ENCODE measurements around the gene A3GALT2.

A3GALT2 gene

GRCh38 chr1:33360367-33360766 is 39.5 kb upstream of the A3GALT2 start:
- no peaks in the 10 kb centered on the region for H3K79me2 ChIP-seq (ENCODE audit: control insufficient read depth, low read length)
- H3K9me2 ChIP-seq (replicated peaks; ENCODE audit: control insufficient read depth, low read length), result no peaks in the 10 kb centered on the region
- H3K36me3 ChIP-seq (ENCODE audit: control insufficient read depth, low read length), result no peaks in the 10 kb centered on the region
- H3K4me3 ChIP-seq (ENCODE audit: low read length), result no peak overlapping the region
- H3K27me3 ChIP-seq (ENCODE audit: control insufficient read depth, low read length), result no peaks in the 10 kb centered on the region
- TF ChIP-seq EZH2phosphoT487 (IDR thresholded peaks at IDR 0.05; ENCODE audit: borderline replicate concordance, low read length) (no peak), CTCF (IDR thresholded peaks at IDR 0.05; ENCODE audit: low read depth, low read length, poor library complexity, severe bottlenecking) (no peak)
- no peak overlapping the region for H3K4me2 ChIP-seq (ENCODE audit: low read length)
- H3F3A ChIP-seq (ENCODE audit: control insufficient read depth, insufficient read depth), result no peaks in the 10 kb centered on the region
- H4K20me1 ChIP-seq (ENCODE audit: control insufficient read depth, insufficient read depth, low read depth, low read length), result no peaks in the 10 kb centered on the region
- peaks cover 6% of the 10 kb centered on the region for H3K4me1 ChIP-seq (ENCODE audit: control insufficient read depth, low read length)
- no peak overlapping the region for H3K27ac ChIP-seq (ENCODE audit: low read depth, low read length)
- no peaks in the 10 kb centered on the region for H3K9me3 ChIP-seq (ENCODE audit: control insufficient read depth, insufficient read depth, low read length)

GRCh38 chr1:33359931-33360330 is 39.0 kb upstream of the A3GALT2 start:
- Histone ChIP-seq H3K4me1 (ENCODE audit: control insufficient read depth, low read length) (peaks cover 11% of the 10 kb centered on the region), H3K4me3 (ENCODE audit: low read length) (no peak overlapping the region), H3K9me3 (ENCODE audit: control insufficient read depth, insufficient read depth, low read length) (no peaks in the 10 kb centered on the region), H3K36me3 (ENCODE audit: control insufficient read depth, low read length) (no peaks in the 10 kb centered on the region), H3K79me2 (ENCODE audit: control insufficient read depth, low read length) (no peaks in the 10 kb centered on the region), H4K20me1 (ENCODE audit: control insufficient read depth, insufficient read depth, low read depth, low read length) (no peaks in the 10 kb centered on the region), H3K27me3 (ENCODE audit: control insufficient read depth, low read length) (no peaks in the 10 kb centered on the region), H3K4me2 (ENCODE audit: low read length) (no peak overlapping the region), H3F3A (ENCODE audit: control insufficient read depth, insufficient read depth) (no peaks in the 10 kb centered on the region), H3K9me2 (replicated peaks; ENCODE audit: control insufficient read depth, low read length) (no peaks in the 10 kb centered on the region), H3K27ac (ENCODE audit: low read depth, low read length) (no peak overlapping the region)
- no peak for TF ChIP-seq CTCF (IDR thresholded peaks at IDR 0.05; ENCODE audit: low read depth, low read length, poor library complexity, severe bottlenecking)
- TF ChIP-seq EZH2phosphoT487 (IDR thresholded peaks at IDR 0.05; ENCODE audit: borderline replicate concordance, low read length), result no peak

- H3K9me2 ChIP-seq (replicated peaks; ENCODE audit: control insufficient read depth, low read length), result no peaks in the 10 kb centered on the region
- no peaks in the 10 kb centered on the region for H3K36me3 ChIP-seq (ENCODE audit: control insufficient read depth, low read length)
- no peak overlapping the region for H3K27ac ChIP-seq (ENCODE audit: low read depth, low read length)
- no peak overlapping the region for H3K4me3 ChIP-seq (ENCODE audit: low read length)
- H3K27me3 ChIP-seq (ENCODE audit: control insufficient read depth, low read length), result no peaks in the 10 kb centered on the region
- H3K4me1 ChIP-seq (ENCODE audit: control insufficient read depth, low read length), result peaks cover 17% of the 10 kb centered on the region
- H3K9me3 ChIP-seq (ENCODE audit: control insufficient read depth, insufficient read depth, low read length), result no peaks in the 10 kb centered on the region
- no peaks in the 10 kb centered on the region for H4K20me1 ChIP-seq (ENCODE audit: control insufficient read depth, insufficient read depth, low read depth, low read length)
- H3K4me2 ChIP-seq (ENCODE audit: low read length), result no peak overlapping the region
- no peak for TF ChIP-seq CTCF (IDR thresholded peaks at IDR 0.05; ENCODE audit: low read depth, low read length, poor library complexity, severe bottlenecking)
- no peak for TF ChIP-seq EZH2phosphoT487 (IDR thresholded peaks at IDR 0.05; ENCODE audit: borderline replicate concordance, low read length)
- no peaks in the 10 kb centered on the region for H3F3A ChIP-seq (ENCODE audit: control insufficient read depth, insufficient read depth)
- no peaks in the 10 kb centered on the region for H3K79me2 ChIP-seq (ENCODE audit: control insufficient read depth, low read length)
Observed at GRCh38 chr1:33358795-33359503, 38.1 kb upstream of the A3GALT2 start.
